GM19467 (cell line): Measurements from ENCODE around the gene FSIP1.

ENCODE experiments used
- ATAC-seq: cut with Tn5 transposase; IDR thresholded peaks from one replicate; pipeline ENCODE4 v1.9.1; 2021; ENCODE audit warnings: mild to moderate bottlenecking, moderate library complexity; ENCODE audit not compliant: unreplicated experiment

FSIP1 gene

GRCh38 chr15:39558421-39558820, 224.2 kb downstream of the FSIP1 start:
- ATAC-seq: no peak

DNA sequence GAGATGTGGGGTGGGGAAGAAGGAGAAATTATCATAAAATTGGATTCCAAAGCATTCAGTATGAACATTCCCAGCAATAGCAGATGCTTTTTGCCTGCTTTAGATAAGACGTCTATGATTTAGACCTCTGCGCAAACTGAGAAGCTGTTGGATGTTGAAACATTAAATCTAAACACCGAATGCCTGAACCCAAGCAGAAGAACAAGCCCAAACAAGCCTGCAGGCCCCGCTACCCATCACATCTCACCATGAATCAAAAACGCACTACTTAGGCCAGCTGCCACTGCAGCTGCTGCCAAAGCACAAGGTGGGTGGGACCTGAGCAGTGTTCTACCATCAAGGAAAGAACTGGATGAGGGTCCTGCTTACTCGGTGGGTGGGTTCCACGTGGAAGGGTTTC, 226.2 kb downstream of the FSIP1 start:
- ATAC-seq: no peak

GRCh38 chr15:39555885-39556284, 226.8 kb downstream of the FSIP1 start:
- ATAC-seq: no peak

DNA sequence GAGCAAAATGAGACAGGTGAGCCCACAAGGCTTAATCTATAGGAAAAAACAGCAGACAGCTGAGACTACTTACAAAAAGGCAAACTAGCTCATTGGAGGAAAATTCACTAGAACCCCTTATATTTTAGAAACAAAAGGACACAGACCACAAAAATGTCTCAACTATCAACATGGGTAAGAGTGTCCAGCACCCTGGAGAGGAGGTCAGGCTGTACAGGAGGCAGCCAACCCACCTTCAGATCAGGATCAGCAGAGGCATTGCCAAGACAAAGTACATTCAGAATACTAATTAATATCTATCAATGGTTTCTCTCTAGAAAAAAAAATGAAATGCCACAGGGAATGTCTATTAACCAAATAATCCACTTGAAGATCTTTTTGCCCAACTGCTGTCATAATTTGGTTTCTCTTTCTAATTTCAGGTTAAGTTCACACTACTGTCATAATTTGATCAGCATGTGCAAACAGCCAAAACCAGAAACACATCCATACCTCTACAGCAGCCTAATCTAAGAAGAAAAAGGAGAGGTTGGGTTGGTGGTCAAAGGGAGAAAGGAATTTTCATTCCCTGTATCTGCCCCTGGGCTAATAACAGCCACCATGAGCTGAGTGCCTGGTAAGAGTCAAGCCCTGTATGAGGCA, 227.8 kb downstream of the FSIP1 start:
- ATAC-seq: no peak

- ATAC-seq: no peak
Observed at GRCh38 chr15:39553947-39554693, 228.5 kb downstream of the FSIP1 start.

- ATAC-seq: no peak
Observed at GRCh38 chr15:39552556-39552955, 230.1 kb downstream of the FSIP1 start.

DNA sequence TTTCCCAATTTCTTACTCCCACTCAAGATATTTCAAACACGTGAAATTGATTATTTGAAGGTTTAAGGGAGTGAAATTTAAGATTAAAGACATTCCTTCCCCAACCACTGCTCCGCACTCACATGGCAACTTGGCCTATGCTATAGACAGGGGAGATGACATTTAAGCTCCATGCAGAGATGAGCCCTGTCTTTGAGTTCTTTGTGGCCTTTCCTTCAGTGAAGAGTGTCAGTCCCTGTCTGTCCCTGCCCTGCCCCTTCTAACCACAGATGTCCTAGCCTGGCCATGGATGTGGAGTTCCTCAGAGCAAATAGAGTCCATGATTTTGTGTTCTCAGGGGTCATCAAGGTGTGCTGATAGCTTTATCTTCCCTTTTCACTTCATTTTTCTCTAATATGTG, 231.2 kb downstream of the FSIP1 start:
- no peak for ATAC-seq
